HG03103 (cell line): ENCODE measurements around the gene TFE3.

Experiments
- ATAC-seq: cut with Tn5 transposase; IDR thresholded peaks from one replicate; pipeline ENCODE4 v1.9.1; 2021; ENCODE audit warnings: low read depth; ENCODE audit not compliant: unreplicated experiment

TFE3 gene

DNA sequence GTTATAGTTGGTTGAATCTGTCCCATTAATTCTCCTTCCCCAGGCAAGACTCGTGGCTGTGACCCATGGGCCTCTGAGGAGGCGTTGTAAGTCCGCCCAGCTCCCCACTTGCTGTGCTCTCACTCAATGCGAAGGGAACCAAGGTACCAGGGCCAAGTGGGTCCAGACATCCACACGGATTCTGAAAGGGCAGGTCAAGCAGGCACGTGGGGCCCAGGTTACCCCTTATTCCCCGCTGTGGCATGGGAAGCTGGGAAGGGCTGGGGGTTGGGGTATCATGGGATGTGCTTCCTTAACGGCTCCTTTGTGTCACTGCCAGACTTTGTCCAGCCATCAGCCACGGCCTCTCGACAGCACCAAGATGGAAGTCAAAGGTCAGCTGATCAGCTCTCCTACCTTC, 18.8 kb upstream of the TFE3 start:
- ATAC-seq = no peak

- no peak for ATAC-seq
Measured at GRCh38 chrX:49061490-49061889, 18.3 kb upstream of the TFE3 start.

DNA sequence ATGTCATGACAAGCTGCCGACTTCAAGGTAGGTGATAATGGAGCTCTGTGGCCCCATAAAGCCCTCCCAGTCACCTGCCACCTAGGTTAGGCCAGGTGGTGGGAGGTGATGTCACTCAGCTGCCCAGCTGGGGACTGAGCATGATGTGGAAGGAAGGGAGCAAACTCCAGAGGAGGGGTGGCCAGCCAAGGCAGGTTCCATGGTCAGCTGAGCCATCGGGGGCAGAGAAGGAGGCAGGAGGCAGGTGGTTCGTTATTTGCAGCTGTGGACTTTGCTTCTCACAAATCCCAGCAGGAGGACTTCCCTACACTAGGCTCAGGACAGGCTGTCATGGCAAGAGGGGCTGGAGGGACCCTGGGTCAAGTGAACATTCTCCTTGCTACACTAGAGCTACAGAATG, 17.8 kb upstream of the TFE3 start:
- ATAC-seq = no peak

DNA sequence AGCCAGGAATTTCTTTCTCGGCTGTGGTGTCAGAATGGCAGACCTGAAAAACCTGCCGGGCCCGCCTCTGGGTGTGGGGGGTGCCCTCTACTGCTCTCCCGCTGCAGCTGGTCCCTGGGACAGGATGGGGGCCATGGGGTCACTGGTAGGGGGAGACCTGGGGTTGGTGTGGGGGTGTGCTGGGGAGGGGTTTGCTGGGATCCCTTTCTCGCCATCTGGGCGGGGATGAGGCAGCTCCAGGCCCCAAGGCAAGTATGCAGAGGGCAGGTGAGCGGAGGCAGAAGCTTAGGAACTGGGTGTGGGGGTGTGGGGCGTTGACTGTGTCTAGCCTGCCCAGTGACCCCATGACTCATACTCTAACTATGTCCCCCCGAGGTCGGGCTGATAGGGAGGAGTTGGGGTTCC, 16.5 kb upstream of the TFE3 start:
- no peak for ATAC-seq

- ATAC-seq = no peak
Measured at GRCh38 chrX:49059201-49059600, 16.0 kb upstream of the TFE3 start.

DNA sequence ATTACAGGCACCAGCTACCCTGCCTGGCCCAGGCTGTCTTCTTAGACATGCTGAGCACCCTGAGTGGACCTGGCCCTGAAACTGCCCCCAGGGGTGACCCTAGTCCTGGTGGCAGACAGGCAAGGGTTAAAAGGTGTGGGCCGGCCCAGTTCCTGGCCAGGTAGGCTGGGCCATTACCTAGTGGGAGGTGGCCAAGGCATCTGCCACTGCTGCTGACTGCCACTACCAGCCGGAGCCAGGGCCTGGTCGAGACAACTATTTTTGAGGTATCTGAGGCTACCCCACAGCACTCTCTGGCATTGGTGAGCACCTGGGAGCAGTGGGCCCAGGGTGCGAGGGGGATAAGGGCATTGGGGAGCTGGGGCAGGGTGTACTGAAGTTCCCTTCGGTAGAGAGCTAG, 15.6 kb upstream of the TFE3 start, which contains the start of gene CCDC120:
TSS of gene CCDC120 (plus strand) at position 206 of the 400 bp plus-strand sequence. CDS start 3,043 bp downstream, outside the sequence.
- no peak for ATAC-seq

DNA sequence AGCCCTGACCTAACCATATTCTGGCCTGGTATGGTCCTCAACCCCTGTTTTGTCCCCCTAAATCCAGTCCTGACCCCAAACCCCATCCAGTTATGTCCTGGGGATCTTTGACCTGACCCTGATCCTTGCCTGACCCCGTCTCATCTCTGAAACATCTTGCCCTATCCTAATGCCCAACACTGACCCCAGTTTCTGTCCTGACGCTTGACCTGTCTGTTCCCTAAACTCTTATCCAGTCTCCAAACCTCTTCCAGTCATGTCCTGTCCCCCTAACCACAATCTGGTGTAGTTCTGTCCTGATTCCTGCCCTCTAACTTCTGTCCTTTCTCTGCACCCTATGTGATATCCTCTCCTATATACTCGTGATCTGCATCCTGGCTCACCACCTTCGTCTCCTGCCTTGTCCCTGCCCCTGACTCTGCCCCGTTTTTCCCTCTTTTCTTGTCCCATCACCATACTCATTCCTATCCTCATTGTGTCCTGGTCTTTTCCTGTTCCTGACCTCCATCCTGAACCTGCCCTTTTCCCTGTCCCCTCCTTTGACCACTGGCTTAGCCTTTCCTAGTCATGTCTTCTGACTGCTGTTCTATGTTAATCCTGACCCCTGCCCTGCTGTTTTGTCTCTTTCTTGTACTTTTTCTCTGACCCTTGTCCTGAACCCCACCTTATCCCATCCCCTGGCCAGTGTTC, 11.1 kb upstream of the TFE3 start:
- no peak for ATAC-seq

GRCh38 chrX:49053223-49054072, 10.3 kb upstream of the TFE3 start:
- no peak for ATAC-seq

- no peak for ATAC-seq
Measured at GRCh38 chrX:49043987-49044281, 777 bp upstream of the TFE3 start.

GRCh38 chrX:49042581-49043219, 457 bp downstream of the TFE3 start:
- ATAC-seq = no peak

- ATAC-seq = no peak
Measured at GRCh38 chrX:49041744-49042580, 1.2 kb downstream of the TFE3 start.

GRCh38 chrX:49040376-49040955, 2.7 kb downstream of the TFE3 start:
- no peak for ATAC-seq

- no peak for ATAC-seq
Measured at GRCh38 chrX:49039598-49040375, 3.4 kb downstream of the TFE3 start.

GRCh38 chrX:49037883-49038475, 5.2 kb downstream of the TFE3 start:
- ATAC-seq = no peak

DNA sequence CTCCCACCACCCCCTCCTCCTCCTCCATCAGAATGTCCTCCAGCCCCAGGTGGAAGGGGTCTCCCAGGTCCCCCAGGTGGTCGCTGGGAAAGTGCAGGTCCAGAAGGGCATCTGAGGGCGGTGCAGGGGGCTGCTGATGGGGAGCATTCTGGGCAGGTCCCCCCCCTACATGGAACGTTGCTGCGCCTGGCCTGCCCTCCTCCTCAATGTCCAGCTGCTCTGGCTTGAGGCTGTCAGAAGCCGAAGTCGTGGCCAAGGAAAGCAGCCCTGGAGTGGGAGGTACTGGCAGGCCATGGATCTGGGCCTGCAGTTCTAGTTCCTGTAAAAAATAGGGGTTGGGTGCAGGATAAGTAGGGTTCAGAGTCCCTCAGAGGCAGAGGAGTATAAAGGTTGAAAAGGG, 12.9 kb downstream of the TFE3 start:
- no peak for ATAC-seq

DNA sequence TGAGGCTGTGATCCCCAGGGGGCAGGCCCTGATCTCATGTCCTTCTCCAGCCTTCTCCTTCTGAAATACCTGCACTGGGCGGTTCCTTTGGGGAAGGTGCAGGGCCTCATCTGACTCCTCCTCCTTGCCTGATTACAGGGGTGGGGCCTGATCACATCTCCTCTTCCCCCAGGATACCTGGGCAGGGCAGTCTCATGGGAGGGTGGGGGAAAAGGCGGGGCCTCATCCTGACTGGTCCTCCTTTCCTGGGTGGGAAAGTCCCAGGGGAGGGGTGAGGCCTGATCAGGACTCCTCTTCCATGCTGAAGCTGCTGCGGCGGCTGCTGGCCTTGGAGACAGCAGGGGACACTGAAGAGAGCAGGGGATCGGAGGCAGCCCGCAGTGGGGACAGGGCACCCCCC, 13.3 kb downstream of the TFE3 start:
- ATAC-seq = no peak

GRCh38 chrX:49019599-49020249, 23.4 kb downstream of the TFE3 start:
- ATAC-seq = no peak

DNA sequence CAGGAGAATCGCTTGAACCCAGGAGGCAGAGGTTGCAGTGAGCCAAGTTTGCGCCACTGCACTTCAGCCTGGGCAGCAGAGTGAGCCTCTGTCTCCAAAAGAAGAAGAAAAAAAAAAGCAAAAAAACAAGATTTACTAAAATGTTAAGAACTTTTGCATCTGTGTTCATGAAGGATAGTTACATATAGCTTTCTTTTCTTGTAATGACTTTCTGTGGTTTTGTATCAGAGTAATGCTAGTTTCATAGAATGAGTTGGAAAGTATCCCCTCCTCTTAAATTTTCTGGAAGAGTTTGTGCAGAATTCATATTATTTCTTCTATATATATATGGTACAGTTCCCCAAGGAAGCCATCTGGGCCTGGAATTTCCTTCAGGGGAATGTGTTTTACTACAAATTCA, 24.1 kb downstream of the TFE3 start:
- ATAC-seq = no peak

DNA sequence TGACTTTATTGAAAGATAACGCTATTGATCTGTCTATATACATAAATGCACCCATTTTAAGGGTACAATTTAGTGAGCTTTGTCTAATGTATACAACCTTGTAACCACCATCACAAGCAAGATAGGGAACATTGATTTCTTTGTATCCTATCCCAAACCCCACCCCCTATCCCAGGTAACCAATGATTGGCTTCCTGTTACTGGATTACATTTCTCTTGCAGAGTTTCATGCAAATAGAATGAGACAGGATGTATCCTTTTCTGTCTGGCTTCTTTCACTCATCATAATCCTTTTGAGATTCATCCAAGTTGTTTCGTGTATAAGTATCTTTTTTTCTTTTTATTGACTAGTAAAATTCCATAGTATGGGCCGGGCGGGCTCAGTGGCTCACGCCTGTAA, 39.5 kb downstream of the TFE3 start:
- no peak for ATAC-seq
